ENCODE results near the gene CLDN15.

Gene CLDN15

DNA sequence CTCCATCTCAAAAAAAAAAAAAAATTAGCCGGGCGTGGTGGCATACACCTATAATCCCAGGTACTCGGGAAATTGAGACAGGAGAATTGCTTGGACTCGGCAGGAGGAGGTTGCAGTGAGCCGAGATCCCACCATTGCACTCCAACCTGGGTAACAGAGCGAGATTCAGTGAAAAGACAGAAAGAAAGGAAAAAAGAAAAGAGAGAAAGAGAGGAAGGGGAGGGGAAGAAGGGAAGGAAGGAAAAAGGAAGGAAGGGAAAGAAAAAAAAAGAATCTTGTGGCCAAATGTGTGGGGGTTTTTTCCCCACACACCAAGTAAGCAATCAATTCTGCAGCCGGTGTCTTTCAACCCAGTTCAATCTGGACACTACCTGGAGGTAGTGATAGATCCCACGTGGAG is 48.5 kb downstream of the CLDN15 start:
- no peak overlapping the region for H3K4me3 ChIP-seq (ENCODE audit: low read depth, low read length)
- no peak for DNase-seq (ENCODE audit: low read depth)
- TF ChIP-seq, protein P1, sequence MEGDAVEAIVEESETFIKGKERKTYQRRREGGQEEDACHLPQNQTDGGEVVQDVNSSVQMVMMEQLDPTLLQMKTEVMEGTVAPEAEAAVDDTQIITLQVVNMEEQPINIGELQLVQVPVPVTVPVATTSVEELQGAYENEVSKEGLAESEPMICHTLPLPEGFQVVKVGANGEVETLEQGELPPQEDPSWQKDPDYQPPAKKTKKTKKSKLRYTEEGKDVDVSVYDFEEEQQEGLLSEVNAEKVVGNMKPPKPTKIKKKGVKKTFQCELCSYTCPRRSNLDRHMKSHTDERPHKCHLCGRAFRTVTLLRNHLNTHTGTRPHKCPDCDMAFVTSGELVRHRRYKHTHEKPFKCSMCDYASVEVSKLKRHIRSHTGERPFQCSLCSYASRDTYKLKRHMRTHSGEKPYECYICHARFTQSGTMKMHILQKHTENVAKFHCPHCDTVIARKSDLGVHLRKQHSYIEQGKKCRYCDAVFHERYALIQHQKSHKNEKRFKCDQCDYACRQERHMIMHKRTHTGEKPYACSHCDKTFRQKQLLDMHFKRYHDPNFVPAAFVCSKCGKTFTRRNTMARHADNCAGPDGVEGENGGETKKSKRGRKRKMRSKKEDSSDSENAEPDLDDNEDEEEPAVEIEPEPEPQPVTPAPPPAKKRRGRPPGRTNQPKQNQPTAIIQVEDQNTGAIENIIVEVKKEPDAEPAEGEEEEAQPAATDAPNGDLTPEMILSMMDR (IDR thresholded peaks at IDR 0.05; ENCODE audit: low read depth, low read length, missing control alignments), result no peak

DNA sequence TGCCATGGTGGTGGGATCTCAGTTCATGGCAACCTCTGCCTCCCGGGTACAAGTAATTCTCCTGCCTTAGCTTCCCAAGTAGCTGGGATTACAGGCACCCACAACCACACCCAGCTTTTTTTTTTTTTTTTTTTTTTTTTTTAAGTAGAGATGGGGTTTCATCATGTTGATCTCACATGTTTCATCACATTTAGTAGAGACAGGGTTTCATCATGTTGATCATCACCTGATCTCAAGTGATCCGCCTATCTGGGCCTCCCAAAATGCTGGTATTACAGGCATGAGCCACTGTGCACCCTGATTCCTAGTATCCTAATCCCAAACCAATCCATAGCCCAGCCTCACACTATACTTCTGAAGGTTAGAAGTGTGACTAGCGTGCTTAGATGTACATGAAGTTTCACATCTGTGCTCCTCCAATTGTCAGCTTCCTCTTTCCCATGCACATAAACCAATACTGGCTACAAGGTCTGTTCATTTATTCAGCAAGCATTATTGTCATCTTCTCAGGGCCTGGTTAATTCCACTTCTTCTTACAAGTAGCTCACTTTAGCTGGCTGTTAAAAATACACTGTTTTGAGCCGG is 50.7 kb downstream of the CLDN15 start:
- H3K4me3 ChIP-seq (ENCODE audit: low read depth, low read length), result no peak overlapping the region
- TF ChIP-seq, protein P1 (IDR thresholded peaks at IDR 0.05; ENCODE audit: low read depth, low read length, missing control alignments), result no peak
- DNase-seq (ENCODE audit: low read depth), result no peak

GRCh38 chr7:101186194-101186593 is 51.4 kb downstream of the CLDN15 start:
- TF ChIP-seq, protein P1 (IDR thresholded peaks at IDR 0.05; ENCODE audit: low read depth, low read length, missing control alignments), result no peak
- DNase-seq (ENCODE audit: low read depth), result no peak
- H3K4me3 ChIP-seq (ENCODE audit: low read depth, low read length), result no peak overlapping the region

GRCh38 chr7:101185258-101185839 is 52.3 kb downstream of the CLDN15 start:
- no peak for DNase-seq (ENCODE audit: low read depth)
- TF ChIP-seq, protein P1 (IDR thresholded peaks at IDR 0.05; ENCODE audit: low read depth, low read length, missing control alignments), result no peak
- no peak overlapping the region for H3K4me3 ChIP-seq (ENCODE audit: low read depth, low read length)
